ENCODE results near the gene MYRIP. TPM values are rescaled to one million over a fixed set of nuclear protein-coding genes. Genes with fewer than 3 reads are reported as not detected.

The MYRIP gene
- total RNA-seq, 1 experiment from 2014 or later = 0.44 TPM

GRCh38 chr3:39977058-39977794 lies 167.8 kb downstream of the MYRIP start:
- peaks cover 4% of the 10 kb centered on the region for H3K27me3 ChIP-seq (ENCODE audit: insufficient read depth, low read length)
- H3K4me2 ChIP-seq (ENCODE audit: low read length) = no peak overlapping the region
- H3K9ac ChIP-seq (ENCODE audit: low read length) = no peak overlapping the region
- ChIA-PET RAD21 (ENCODE audit: low non-redundant PET in 1 of 2, low total read pairs in 2 of 2, uncharacterized antibody in 2 of 2, unreplicated experiment in 2 of 2) (no interaction called here), CTCF (no interaction called here), POLR2A (no interaction called here)
- H3K9me2 ChIP-seq (ENCODE audit: insufficient read depth) = no peaks in the 10 kb centered on the region
- intact Hi-C loops (cut with micrococcal nuclease) = no loop called here
- DNase-seq (ENCODE audit: low read depth, low spot score) (no peak), ATAC-seq (no peak)
- H3K36me3 ChIP-seq (ENCODE audit: control insufficient read depth in 1 of 2, insufficient read depth in 2 of 2, low read length in 2 of 2) = no peaks in the 10 kb centered on the region
- no peak overlapping the region for H3K4me3 ChIP-seq (replicated peaks in 1 of 2; ENCODE audit: low read depth in 1 of 2, low read length in 2 of 2)
- no peak overlapping the region for H2AFZ ChIP-seq (ENCODE audit: low read depth, low read length, poor library complexity, severe bottlenecking)
- no peaks in the 10 kb centered on the region for H3K9me3 ChIP-seq (ENCODE audit: control insufficient read depth in 1 of 2, insufficient read depth in 1 of 2, low read depth in 1 of 2, low read length in 2 of 2)
- no peak overlapping the region for H3K27ac ChIP-seq (ENCODE audit: low read depth, low read length)
- no TSS peak for BruUV-seq (replicated peaks)
- H4K20me1 ChIP-seq (ENCODE audit: insufficient read depth) = no peaks in the 10 kb centered on the region
- H3K4me1 ChIP-seq (ENCODE audit: control insufficient read depth in 1 of 2, insufficient read depth in 2 of 2, low read length in 2 of 2) = no peaks in the 10 kb centered on the region
- TF ChIP-seq EZH2 (IDR thresholded peaks at IDR 0.05) (no peak), EZH2phosphoT487 (IDR thresholded peaks at IDR 0.05; ENCODE audit: borderline replicate concordance) (no peak), FOSL1 (IDR thresholded peaks at IDR 0.05; ENCODE audit: low read depth) (no peak), CTCF (IDR thresholded peaks at IDR 0.05 in 2 of 3, conservative IDR thresholded peaks at IDR 0.05 in 1 of 3; ENCODE audit: borderline replicate concordance in 1 of 3, insufficient read depth in 1 of 3, low read depth in 2 of 3, low read length in 2 of 3) (no peak), EGR1 (IDR thresholded peaks at IDR 0.05; ENCODE audit: low read depth) (no peak), CEBPB (IDR thresholded peaks at IDR 0.05; ENCODE audit: low read depth) (no peak), SRF (IDR thresholded peaks at IDR 0.05; ENCODE audit: low read depth) (no peak), POLR2A (IDR thresholded peaks at IDR 0.05; ENCODE audit: borderline replicate concordance, extremely low read depth, insufficient read depth, insufficient read length) (no peak), ZFX (IDR thresholded peaks at IDR 0.05) (no peak), RAD21 (IDR thresholded peaks at IDR 0.05; ENCODE audit: low read depth) (no peak), ELF1 (IDR thresholded peaks at IDR 0.05; ENCODE audit: borderline replicate concordance, low read depth) (no peak), SIN3A (IDR thresholded peaks at IDR 0.05; ENCODE audit: low read depth) (no peak), TCF7L2 (IDR thresholded peaks at IDR 0.05; ENCODE audit: borderline replicate concordance, extremely low read depth, insufficient read depth, insufficient read length) (no peak), POLR2AphosphoS5 (IDR thresholded peaks at IDR 0.05; ENCODE audit: low read depth, low read length) (no peak), JUND (IDR thresholded peaks at IDR 0.05) (no peak)
- no peaks in the 10 kb centered on the region for H3K79me2 ChIP-seq (ENCODE audit: insufficient read depth, low read length)

Measured in HCT116 (cell line).